Neuronal stem cell (in vitro differentiated cells): ENCODE measurements around the gene COX6B1.
"Not testable (repeated sequence)": the region's sequence is repeated elsewhere in the genome, so short reads cannot be mapped to it uniquely, and the experiment has no call there.

Experiments used
- DNase-seq: peaks from one replicate; pipeline ENCODE4 v3.0.0-alpha.2; 2013; ENCODE audit warnings: low spot score
- H2AFZ ChIP-seq: one replicate; pipeline ENCODE4 v1.6.1; 2013; ENCODE audit warnings: mild to moderate bottlenecking, low read length, inconsistent platforms
- H2AK5ac ChIP-seq: 2 replicates; pipeline ENCODE4 v1.6.1; 2013; ENCODE audit warnings: low read depth, mild to moderate bottlenecking, inconsistent platforms, low read length, moderate library complexity, mixed read lengths
- H2BK120ac ChIP-seq: 2 replicates; pipeline ENCODE4 v1.6.1; 2013; ENCODE audit warnings: low read depth, mild to moderate bottlenecking, inconsistent platforms, low read length, moderate library complexity, mixed read lengths
- H2BK12ac ChIP-seq: one replicate; pipeline ENCODE4 v1.6.1; 2013; ENCODE audit warnings: low read length, inconsistent platforms
- H2BK15ac ChIP-seq: 2 replicates; pipeline ENCODE4 v1.6.1; 2013; ENCODE audit warnings: mild to moderate bottlenecking, low read length, inconsistent platforms, mixed read lengths
- H2BK5ac ChIP-seq: one replicate; pipeline ENCODE4 v1.6.1; 2013; ENCODE audit warnings: inconsistent platforms, mild to moderate bottlenecking, low read length, moderate library complexity
- H3K14ac ChIP-seq: one replicate; pipeline ENCODE4 v1.6.1; 2013; ENCODE audit warnings: low read length, inconsistent platforms
- H3K18ac ChIP-seq: 2 replicates; pipeline ENCODE4 v1.6.1; 2013; ENCODE audit warnings: low read length, inconsistent platforms
- H3K23ac ChIP-seq: 2 replicates; pipeline ENCODE4 v1.6.1; 2013; ENCODE audit warnings: low read depth, mild to moderate bottlenecking, mixed read lengths, low read length, inconsistent platforms; ENCODE audit not compliant: poor library complexity
- H3K27ac ChIP-seq: replicated peaks from 3 replicates; pipeline ENCODE4 v1.5.1; 2013; ENCODE audit warnings: low read length, inconsistent platforms
- H3K27me3 ChIP-seq, 3 experiments: 2 replicates each; pipeline ENCODE4 v1.6.1; 2013; ENCODE audit warnings: low read length in 3 of 3, mild to moderate bottlenecking in 2 of 3, inconsistent platforms in 1 of 3, low read depth in 1 of 3, mixed read lengths in 1 of 3, moderate library complexity in 1 of 3; ENCODE audit not compliant: control insufficient read depth in 3 of 3, insufficient read depth in 3 of 3
- H3K36me3 ChIP-seq, 2 donors: replicated peaks in 1 of 2; 2 replicates each; pipeline ENCODE4 v1.6.1; 2013; ENCODE audit warnings: low read length in 2 of 2; ENCODE audit not compliant: control insufficient read depth in 2 of 2, insufficient read depth in 2 of 2
- H3K4ac ChIP-seq: 2 replicates; pipeline ENCODE4 v1.6.1; 2013; ENCODE audit warnings: inconsistent platforms, mild to moderate bottlenecking, low read length, moderate library complexity
- H3K4me1 ChIP-seq, 2 donors: 1 replicate in 1 of 2; 2 replicates in 1 of 2; pipeline ENCODE4 v1.6.1; 2013; ENCODE audit warnings: low read length in 2 of 2, low read depth in 1 of 2; ENCODE audit not compliant: control insufficient read depth in 2 of 2, insufficient read depth in 1 of 2
- H3K4me2 ChIP-seq: one replicate; pipeline ENCODE4 v1.6.1; 2013; ENCODE audit warnings: mild to moderate bottlenecking, low read length, inconsistent platforms; ENCODE audit not compliant: insufficient read depth, poor library complexity, severe bottlenecking
- H3K4me3 ChIP-seq, 2 donors: 2 replicates each; pipeline ENCODE4 v1.5.1; 2013; ENCODE audit warnings: low read length in 2 of 2, mild to moderate bottlenecking in 2 of 2, inconsistent platforms in 1 of 2, moderate library complexity in 1 of 2
- H3K79me1 ChIP-seq: one replicate; pipeline ENCODE4 v1.6.1; 2013; ENCODE audit warnings: low read depth, mild to moderate bottlenecking, inconsistent platforms, low read length, moderate library complexity
- H3K9ac ChIP-seq: one replicate; pipeline ENCODE4 v1.6.1; 2013; ENCODE audit warnings: mild to moderate bottlenecking, low read depth, low read length, inconsistent platforms; ENCODE audit not compliant: poor library complexity
- H3K9me3 ChIP-seq, 2 donors: replicated peaks in 1 of 2; 2 replicates each; pipeline versions ENCODE3 to v1.6.1; 2013; ENCODE audit warnings: low read length in 2 of 2, mild to moderate bottlenecking in 2 of 2, inconsistent platforms in 1 of 2, low read depth in 1 of 2, mixed read lengths in 1 of 2, moderate library complexity in 1 of 2; ENCODE audit not compliant: control insufficient read depth in 2 of 2, insufficient read depth in 1 of 2
- H4K8ac ChIP-seq: one replicate; pipeline ENCODE4 v1.6.1; 2013; ENCODE audit warnings: low read depth, mild to moderate bottlenecking, inconsistent platforms, low read length, moderate library complexity
- H4K91ac ChIP-seq: one replicate; pipeline ENCODE4 v1.6.1; 2013; ENCODE audit warnings: low read length, low read depth, mild to moderate bottlenecking, inconsistent platforms; ENCODE audit not compliant: poor library complexity
- WGBS, 2 donors: extraction: QIAGEN DNeasy Blood & Tissue Kit; methylation state at CpG; one replicate each; pipeline ENCODE4 v1.1.7; 2013; ENCODE audit warnings: missing lambda C conversion rate in 2 of 2, mixed read lengths in 1 of 2; ENCODE audit not compliant: insufficient read length in 2 of 2, insufficient replicate concordance in 1 of 2; ENCODE audit errors: extremely low coverage in 2 of 2; 5-methylcytosine and 5-hydroxymethylcytosine counted together

Gene COX6B1

DNA sequence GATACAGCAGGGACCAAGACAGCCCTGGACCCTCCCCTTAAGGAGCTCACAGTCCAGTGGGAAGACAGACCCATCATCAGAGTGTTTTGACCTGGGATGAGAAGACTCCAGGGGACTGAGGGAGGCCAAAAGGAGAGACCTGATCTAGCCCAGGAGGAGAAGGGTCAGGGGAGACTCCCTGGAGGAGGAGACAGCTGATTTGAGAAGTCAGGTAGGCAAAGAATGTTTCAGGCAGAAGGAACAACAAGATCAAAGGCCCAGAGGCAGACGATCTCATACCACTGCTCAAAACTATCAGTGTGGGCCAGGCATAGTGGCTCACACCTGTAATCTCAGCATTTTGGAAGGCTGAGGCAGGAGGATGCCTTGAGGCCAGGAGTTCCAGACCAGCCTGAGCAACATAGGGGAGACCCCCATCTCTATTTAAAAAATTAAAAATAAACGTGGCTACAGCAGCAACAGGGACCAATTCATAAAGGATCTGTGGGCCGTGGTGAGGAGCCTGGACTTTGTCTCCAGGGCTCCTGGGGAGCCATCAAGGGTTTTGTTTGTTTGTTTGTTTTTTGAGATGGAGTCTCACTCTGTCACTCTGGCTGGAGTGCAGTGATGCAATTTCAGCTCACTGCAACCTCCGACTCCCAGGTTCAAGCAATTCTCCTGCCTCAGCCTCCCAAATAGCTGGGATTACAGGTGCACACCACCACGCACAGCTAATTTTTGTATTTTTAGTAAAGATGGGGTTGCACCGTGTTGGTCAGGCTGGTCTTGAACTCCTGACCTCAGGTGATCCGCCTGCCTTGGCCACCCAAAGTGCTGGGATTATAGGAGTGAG is 2.2 kb upstream of the COX6B1 start:
- WGBS, 2 donors: no CpG with 5 or more reads among the region's 7 CpGs
- H3K23ac ChIP-seq: no peak overlapping the region
- no peaks in the 10 kb centered on the region for H3K9me3 ChIP-seq
- no peak overlapping the region for H3K9ac ChIP-seq
- no peak overlapping the region for H4K8ac ChIP-seq
- peak overlapping the region; percentile 25 for H3K18ac ChIP-seq
- no peak overlapping the region for H3K14ac ChIP-seq
- no peak overlapping the region for H3K4ac ChIP-seq
- no peak overlapping the region for H4K91ac ChIP-seq
- peak overlapping the region; percentile 77 for H2AK5ac ChIP-seq
- H3K36me3 ChIP-seq: peaks cover 2 to 13% of the 10 kb centered on the region in 2 donors
- H3K4me3 ChIP-seq: no peak overlapping the region
- peaks cover 0 to 6% (median 0%) of the 10 kb centered on the region in 3 experiments for H3K27me3 ChIP-seq
- no peak overlapping the region for H2BK5ac ChIP-seq
- peaks cover 17 to 25% of the 10 kb centered on the region in 2 donors for H3K4me1 ChIP-seq
- H2AFZ ChIP-seq: peak overlapping the region; percentile 99
- H3K27ac ChIP-seq: no peak overlapping the region
- H2BK12ac ChIP-seq: peak overlapping the region; percentile 8
- no peak overlapping the region for H2BK120ac ChIP-seq
- no peak for DNase-seq
- H2BK15ac ChIP-seq: no peak overlapping the region
- H3K79me1 ChIP-seq: peaks cover under 1% of the 10 kb centered on the region
- H3K4me2 ChIP-seq: no peak overlapping the region

GRCh38 chr19:35650581-35650980 is 2.5 kb downstream of the COX6B1 start:
- WGBS, 2 donors: no CpG with 5 or more reads among the region's 9 CpGs
- no peak overlapping the region for H2BK15ac ChIP-seq

GRCh38 chr19:35654828-35655227 is 6.7 kb downstream of the COX6B1 start:
- not testable (repeated sequence) for H3K4me1 ChIP-seq, H4K91ac ChIP-seq, H3K79me1 ChIP-seq, H2AK5ac ChIP-seq, DNase-seq, H3K18ac ChIP-seq, H2BK120ac ChIP-seq, H3K14ac ChIP-seq, H3K9ac ChIP-seq, H3K9me3 ChIP-seq, H4K8ac ChIP-seq, H2BK5ac ChIP-seq, H2BK12ac ChIP-seq, H3K23ac ChIP-seq, H3K27me3 ChIP-seq, H2AFZ ChIP-seq, H2BK15ac ChIP-seq, H3K27ac ChIP-seq, H3K4me2 ChIP-seq, H3K4ac ChIP-seq
- peak overlapping the region in 1 of 2 donors; percentile 25 for H3K4me3 ChIP-seq
- peaks cover 27 to 85% of the 10 kb centered on the region in 2 donors for H3K36me3 ChIP-seq
- no CpG with 5 or more reads among the region's 6 CpGs for WGBS, 2 donors

More at GRCh38 chr19:35650581-35650980, 2.5 kb downstream of the COX6B1 start:
- H4K91ac ChIP-seq: no peak overlapping the region
- H2BK5ac ChIP-seq: no peak overlapping the region
- H3K27ac ChIP-seq: no peak overlapping the region
- no peak overlapping the region for H3K4me3 ChIP-seq
- H3K9me3 ChIP-seq: no peaks in the 10 kb centered on the region
- no peak overlapping the region for H3K23ac ChIP-seq
- no peak overlapping the region for H2AK5ac ChIP-seq
- peaks cover 3 to 4% of the 10 kb centered on the region in 2 donors for H3K4me1 ChIP-seq
- no peak overlapping the region for H3K14ac ChIP-seq
- peaks cover 0 to 2% (median 0%) of the 10 kb centered on the region in 3 experiments for H3K27me3 ChIP-seq
- no peak overlapping the region for H2BK120ac ChIP-seq
- H3K18ac ChIP-seq: no peak overlapping the region
- no peak overlapping the region for H3K4ac ChIP-seq
- H3K9ac ChIP-seq: no peak overlapping the region
- peaks cover 11 to 46% of the 10 kb centered on the region in 2 donors for H3K36me3 ChIP-seq
- no peak overlapping the region for H2AFZ ChIP-seq
- peaks cover 2% of the 10 kb centered on the region for H3K79me1 ChIP-seq
- no peak overlapping the region for H4K8ac ChIP-seq
- DNase-seq: no peak
- no peak overlapping the region for H3K4me2 ChIP-seq
- H2BK12ac ChIP-seq: no peak overlapping the region

DNA sequence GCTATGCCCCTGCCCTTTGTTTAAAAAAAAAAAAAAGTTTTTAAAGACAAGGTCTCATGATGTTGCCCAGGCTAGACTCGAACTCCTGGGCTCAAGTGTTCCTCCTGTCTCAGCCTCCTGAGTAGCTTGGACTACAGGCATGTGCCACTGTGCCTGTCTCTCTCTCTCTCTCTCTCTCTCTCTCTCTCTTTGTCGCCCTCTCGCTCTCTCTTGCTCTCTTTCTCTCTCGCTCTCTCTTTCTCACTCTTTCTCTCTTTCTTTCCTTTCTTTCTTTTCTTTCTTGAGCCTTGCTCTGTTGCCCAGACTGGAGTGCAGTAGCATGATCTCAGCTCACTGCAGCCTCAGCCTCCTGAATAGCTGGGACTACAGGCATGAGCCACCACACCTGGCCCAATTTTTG is 7.5 kb downstream of the COX6B1 start:
- no peak for DNase-seq
- no peak overlapping the region for H3K14ac ChIP-seq
- H2BK5ac ChIP-seq: no peak overlapping the region
- H2AFZ ChIP-seq: no peak overlapping the region
- H3K79me1 ChIP-seq: peaks cover 2% of the 10 kb centered on the region
- H2AK5ac ChIP-seq: no peak overlapping the region
- no peaks in the 10 kb centered on the region for H3K9me3 ChIP-seq
- no peak overlapping the region for H2BK12ac ChIP-seq
- H3K9ac ChIP-seq: no peak overlapping the region
- H3K4me1 ChIP-seq: no peaks in the 10 kb centered on the region
- H3K4me2 ChIP-seq: no peak overlapping the region
- no peak overlapping the region for H3K4me3 ChIP-seq
- H2BK15ac ChIP-seq: no peak overlapping the region
- no peak overlapping the region for H3K27ac ChIP-seq
- H4K91ac ChIP-seq: no peak overlapping the region
- no peak overlapping the region for H3K4ac ChIP-seq
- H4K8ac ChIP-seq: no peak overlapping the region
- no peak overlapping the region for H3K18ac ChIP-seq
- H3K27me3 ChIP-seq: no peaks in the 10 kb centered on the region
- H3K36me3 ChIP-seq: peaks cover 29 to 84% of the 10 kb centered on the region in 2 donors
- no CpG with 5 or more reads among the region's 4 CpGs for WGBS, 2 donors
- no peak overlapping the region for H2BK120ac ChIP-seq
- no peak overlapping the region for H3K23ac ChIP-seq
